HG03196 (cell line): ENCODE data around the gene EXPH5.
A peak's percentile ranks its signal among the peaks of the same experiment; 100 is the strongest.

Experiments used
- ATAC-seq: cut with Tn5 transposase; IDR thresholded peaks from one replicate; pipeline ENCODE4 v1.9.1; 2021; ENCODE audit not compliant: unreplicated experiment

EXPH5 gene

GRCh38 chr11:108525161-108525560 lies 68.4 kb downstream of the EXPH5 start:
- no peak for ATAC-seq

- no peak for ATAC-seq
Observed at GRCh38 chr11:108524422-108524821, 69.1 kb downstream of the EXPH5 start.

- ATAC-seq = no peak
Observed at GRCh38 chr11:108522318-108522717, 71.2 kb downstream of the EXPH5 start.

GRCh38 chr11:108518581-108518980 lies 75.0 kb downstream of the EXPH5 start:
- ATAC-seq = no peak

GRCh38 chr11:108516125-108516524 lies 77.4 kb downstream of the EXPH5 start:
- no peak for ATAC-seq

- ATAC-seq = no peak
Observed at GRCh38 chr11:108512708-108513107, 80.9 kb downstream of the EXPH5 start.

- ATAC-seq = no peak
Observed at GRCh38 chr11:108511851-108512474, 81.6 kb downstream of the EXPH5 start.

- ATAC-seq = no peak
Observed at GRCh38 chr11:108508653-108509593, 84.6 kb downstream of the EXPH5 start.

- ATAC-seq = no peak
Observed at GRCh38 chr11:108501396-108501795, 92.2 kb downstream of the EXPH5 start.

GRCh38 chr11:108500721-108501120 lies 92.8 kb downstream of the EXPH5 start:
- no peak for ATAC-seq

- ATAC-seq = no peak
Observed at GRCh38 chr11:108500169-108500568, 93.4 kb downstream of the EXPH5 start.

- ATAC-seq = no peak
Observed at GRCh38 chr11:108498816-108499408, 94.7 kb downstream of the EXPH5 start.

- peak; percentile 47 for ATAC-seq
Observed at GRCh38 chr11:108498046-108498815, 95.3 kb downstream of the EXPH5 start, which contains the start of gene POGLUT3. Gene POGLUT3, minus strand, starts transcription at chr11:108498384. Its CDS starts 18 bp downstream, at chr11:108498366.

- peak; percentile 52 for ATAC-seq
Observed at GRCh38 chr11:108497317-108498045, 96.1 kb downstream of the EXPH5 start.

GRCh38 chr11:108496643-108497256 lies 96.8 kb downstream of the EXPH5 start:
- ATAC-seq = no peak

- no peak for ATAC-seq
Observed at GRCh38 chr11:108495326-108495725, 98.2 kb downstream of the EXPH5 start.

- no peak for ATAC-seq
Observed at GRCh38 chr11:108494182-108494581, 99.4 kb downstream of the EXPH5 start.

- no peak for ATAC-seq
Observed at GRCh38 chr11:108491936-108492335, 101.6 kb downstream of the EXPH5 start.

GRCh38 chr11:108486828-108487227 lies 106.7 kb downstream of the EXPH5 start:
- no peak for ATAC-seq

GRCh38 chr11:108486331-108486730 lies 107.2 kb downstream of the EXPH5 start:
- no peak for ATAC-seq
